Measurements from ENCODE around the gene KRTAP10-1.

KRTAP10-1 gene

GRCh38 chr21:44494418-44494817 lies 45.6 kb downstream of the KRTAP10-1 start:
- Histone ChIP-seq H3K27me3 (ENCODE audit: control insufficient read depth in 1 of 2, insufficient read depth in 2 of 2, low read length in 2 of 2) (no peaks in the 10 kb centered on the region), H3K9me3 (ENCODE audit: control insufficient read depth in 1 of 2, low read length in 2 of 2) (peaks cover 16 to 20% of the 10 kb centered on the region in 2 donors), H3K4me3 (ENCODE audit: low read depth in 1 of 2, low read length in 2 of 2) (no peak overlapping the region), H3K36me3 (ENCODE audit: control insufficient read depth in 1 of 2, insufficient read depth in 2 of 2, low read length in 2 of 2) (no peaks in the 10 kb centered on the region), H3K27ac (ENCODE audit: low read depth, low read length) (no peak overlapping the region), H3K4me1 (ENCODE audit: control insufficient read depth in 1 of 2, insufficient read depth in 2 of 2, low read length in 2 of 2) (peaks cover 11 to 16% of the 10 kb centered on the region in 2 donors), H3K9ac (ENCODE audit: low read depth in 1 of 2, low read length in 2 of 2) (no peak overlapping the region)

- no peaks in the 10 kb centered on the region for H3K27me3 ChIP-seq (ENCODE audit: control insufficient read depth in 1 of 2, insufficient read depth in 2 of 2, low read length in 2 of 2)
- H3K4me3 ChIP-seq (ENCODE audit: low read depth in 1 of 2, low read length in 2 of 2), result no peak overlapping the region
- H3K36me3 ChIP-seq (ENCODE audit: control insufficient read depth in 1 of 2, insufficient read depth in 2 of 2, low read length in 2 of 2), result no peaks in the 10 kb centered on the region
- H3K9ac ChIP-seq (ENCODE audit: low read depth in 1 of 2, low read length in 2 of 2), result no peak overlapping the region
- no peak overlapping the region for H3K27ac ChIP-seq (ENCODE audit: low read depth, low read length)
- no peaks in the 10 kb centered on the region for H3K4me1 ChIP-seq (ENCODE audit: control insufficient read depth in 1 of 2, insufficient read depth in 2 of 2, low read length in 2 of 2)
- peaks cover 16 to 20% of the 10 kb centered on the region in 2 donors for H3K9me3 ChIP-seq (ENCODE audit: control insufficient read depth in 1 of 2, low read length in 2 of 2)
Measured at GRCh38 chr21:44492567-44493385, 47.2 kb downstream of the KRTAP10-1 start.

GRCh38 chr21:44490816-44491215 lies 49.2 kb downstream of the KRTAP10-1 start:
- no peak overlapping the region for H3K27ac ChIP-seq (ENCODE audit: low read depth, low read length)
- no peak overlapping the region for H3K9ac ChIP-seq (ENCODE audit: low read depth in 1 of 2, low read length in 2 of 2)
- no peaks in the 10 kb centered on the region for H3K27me3 ChIP-seq (ENCODE audit: control insufficient read depth in 1 of 2, insufficient read depth in 2 of 2, low read length in 2 of 2)
- H3K4me3 ChIP-seq (ENCODE audit: low read depth in 1 of 2, low read length in 2 of 2), result no peak overlapping the region
- no peaks in the 10 kb centered on the region for H3K4me1 ChIP-seq (ENCODE audit: control insufficient read depth in 1 of 2, insufficient read depth in 2 of 2, low read length in 2 of 2)
- H3K9me3 ChIP-seq (ENCODE audit: control insufficient read depth in 1 of 2, low read length in 2 of 2), result peaks cover 16 to 20% of the 10 kb centered on the region in 2 donors
- no peaks in the 10 kb centered on the region for H3K36me3 ChIP-seq (ENCODE audit: control insufficient read depth in 1 of 2, insufficient read depth in 2 of 2, low read length in 2 of 2)

DNA sequence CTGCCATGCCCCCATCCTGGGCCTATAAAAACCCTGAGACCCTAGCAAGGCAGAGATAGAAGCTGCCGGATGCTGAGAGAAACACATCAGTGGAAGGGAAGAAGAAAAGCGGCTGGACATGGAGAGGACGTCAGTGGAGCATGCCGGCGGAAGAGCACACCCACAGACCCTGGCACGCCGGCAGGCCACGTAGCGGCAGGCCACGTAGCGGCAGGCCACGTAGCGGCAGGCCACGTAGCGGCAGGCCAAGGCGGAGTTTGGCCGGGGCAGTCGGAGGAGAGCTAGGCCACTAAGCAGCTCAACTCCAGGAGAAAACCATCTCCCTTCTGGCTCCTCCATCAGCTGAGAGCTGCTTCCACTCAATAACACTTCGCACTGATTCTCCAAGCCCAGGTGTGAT lies 49.6 kb downstream of the KRTAP10-1 start:
- H3K4me1 ChIP-seq (ENCODE audit: control insufficient read depth in 1 of 2, insufficient read depth in 2 of 2, low read length in 2 of 2), result no peaks in the 10 kb centered on the region
- no peak overlapping the region for H3K27ac ChIP-seq (ENCODE audit: low read depth, low read length)
- no peak overlapping the region for H3K9ac ChIP-seq (ENCODE audit: low read depth in 1 of 2, low read length in 2 of 2)
- H3K27me3 ChIP-seq (ENCODE audit: control insufficient read depth in 1 of 2, insufficient read depth in 2 of 2, low read length in 2 of 2), result no peaks in the 10 kb centered on the region
- H3K9me3 ChIP-seq (ENCODE audit: control insufficient read depth in 1 of 2, low read length in 2 of 2), result peaks cover 16 to 20% of the 10 kb centered on the region in 2 donors
- no peaks in the 10 kb centered on the region for H3K36me3 ChIP-seq (ENCODE audit: control insufficient read depth in 1 of 2, insufficient read depth in 2 of 2, low read length in 2 of 2)
- no peak overlapping the region for H3K4me3 ChIP-seq (ENCODE audit: low read depth in 1 of 2, low read length in 2 of 2)

DNA sequence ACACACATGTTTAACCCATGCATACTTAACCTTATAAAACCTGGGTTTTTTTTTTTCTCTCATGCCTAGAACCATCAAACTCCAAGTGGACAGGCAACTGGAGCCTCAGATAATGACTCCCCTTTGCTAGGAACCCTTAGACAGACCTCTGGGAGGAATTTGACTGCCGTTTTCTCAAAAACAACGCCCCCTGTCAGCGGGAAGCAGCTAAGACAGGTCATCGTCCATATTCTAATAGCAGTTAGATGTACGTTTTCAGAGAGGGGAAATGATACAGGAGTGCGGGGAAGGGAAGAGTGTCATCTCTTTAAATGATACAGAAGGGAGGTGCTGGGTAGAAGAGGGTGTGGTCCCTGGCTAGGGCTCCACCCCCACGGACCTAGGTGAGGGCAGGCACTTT lies 50.0 kb downstream of the KRTAP10-1 start:
- H3K27me3 ChIP-seq (ENCODE audit: control insufficient read depth in 1 of 2, insufficient read depth in 2 of 2, low read length in 2 of 2), result no peaks in the 10 kb centered on the region
- H3K4me3 ChIP-seq (ENCODE audit: low read depth in 1 of 2, low read length in 2 of 2), result no peak overlapping the region
- no peaks in the 10 kb centered on the region for H3K4me1 ChIP-seq (ENCODE audit: control insufficient read depth in 1 of 2, insufficient read depth in 2 of 2, low read length in 2 of 2)
- H3K27ac ChIP-seq (ENCODE audit: low read depth, low read length), result no peak overlapping the region
- H3K9ac ChIP-seq (ENCODE audit: low read depth in 1 of 2, low read length in 2 of 2), result no peak overlapping the region
- peaks cover 16 to 20% of the 10 kb centered on the region in 2 donors for H3K9me3 ChIP-seq (ENCODE audit: control insufficient read depth in 1 of 2, low read length in 2 of 2)
- no peaks in the 10 kb centered on the region for H3K36me3 ChIP-seq (ENCODE audit: control insufficient read depth in 1 of 2, insufficient read depth in 2 of 2, low read length in 2 of 2)

All from duodenal mucosa (tissue), 2 donors.